ENCODE measurements around the gene TDRD1.

- TF ChIP-seq CTCF (IDR thresholded peaks at IDR 0.05) (no peak), POLR2A (IDR thresholded peaks at IDR 0.05) (no peak)
Observed at GRCh38 chr10:114184276-114184675, 5.1 kb downstream of the TDRD1 start.

Data from esophagus squamous epithelium (tissue), 4 donors.